ENCODE data around the gene SLC16A4. TPM values are rescaled to one million over a fixed set of nuclear protein-coding genes. Genes with fewer than 3 reads are reported as not detected.

The SLC16A4 gene
- total and polyA plus RNA-seq, 2 donors from 2014 or later, result 51.8 to 53.1 TPM

DNA sequence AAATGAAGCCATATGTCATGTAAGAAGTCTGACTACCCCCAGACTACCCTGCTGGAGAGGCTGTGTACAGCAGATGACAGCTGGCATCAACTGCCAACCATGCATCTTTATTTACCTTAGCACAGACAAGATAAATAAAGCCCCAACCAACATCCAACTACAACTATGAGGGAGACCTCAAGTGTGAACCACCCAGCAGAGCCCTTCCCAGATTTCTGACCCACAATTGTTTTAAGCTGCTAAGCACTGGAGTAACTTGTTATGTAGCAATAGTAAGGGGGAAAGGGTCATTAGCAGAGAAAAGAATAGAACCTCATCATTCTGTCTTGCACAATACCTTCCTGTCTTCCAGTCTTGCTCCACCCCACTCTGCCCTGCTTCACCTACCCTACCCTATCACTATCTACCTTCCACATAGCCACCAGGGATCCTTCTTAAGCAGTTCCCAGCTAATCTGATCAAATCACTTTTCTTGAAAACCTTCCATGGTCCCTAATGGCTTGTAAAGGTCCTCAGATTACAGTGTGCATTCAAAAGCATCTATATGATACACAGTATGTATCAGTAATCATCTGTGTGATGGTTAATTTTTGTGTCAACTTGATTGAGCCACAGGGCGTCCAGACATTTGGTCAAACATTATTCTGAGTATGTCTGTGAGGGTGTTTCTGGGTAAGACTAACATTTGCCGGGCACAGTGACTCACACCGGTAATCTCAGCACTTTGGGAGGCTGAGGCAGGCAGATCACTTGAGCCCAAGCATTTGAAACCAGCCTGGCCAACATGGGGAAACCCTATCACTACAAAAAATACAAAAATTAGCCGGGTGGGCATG is 71.3 kb downstream of the SLC16A4 start:
- Histone ChIP-seq H3K9me3 (ENCODE audit: control insufficient read depth in 2 of 3, insufficient read depth in 1 of 3, low read length in 3 of 3) (peaks cover 0 to 3% (median 0%) of the 10 kb centered on the region in 3 donors), H3K27ac (ENCODE audit: low read depth in 2 of 2, low read length in 2 of 2) (no peak overlapping the region), H3K4me3 (ENCODE audit: low read length in 3 of 3) (no peak overlapping the region), H3K27me3 (ENCODE audit: control insufficient read depth, insufficient read depth, low read length) (no peaks in the 10 kb centered on the region), H3K36me3 (ENCODE audit: control insufficient read depth in 2 of 3, insufficient read depth in 3 of 3, low read length in 3 of 3) (no peaks in the 10 kb centered on the region), H3K9ac (ENCODE audit: low read length in 3 of 3) (no peak overlapping the region), H3K4me1 (ENCODE audit: control insufficient read depth in 2 of 3, insufficient read depth in 2 of 3, low read depth in 1 of 3, low read length in 3 of 3) (no peaks in the 10 kb centered on the region)
- FAIRE-seq (no peak), DNase-seq (no peak)
- intact Hi-C loops (cut with DNase I), result no loop called here
- TF ChIP-seq, protein P1, sequence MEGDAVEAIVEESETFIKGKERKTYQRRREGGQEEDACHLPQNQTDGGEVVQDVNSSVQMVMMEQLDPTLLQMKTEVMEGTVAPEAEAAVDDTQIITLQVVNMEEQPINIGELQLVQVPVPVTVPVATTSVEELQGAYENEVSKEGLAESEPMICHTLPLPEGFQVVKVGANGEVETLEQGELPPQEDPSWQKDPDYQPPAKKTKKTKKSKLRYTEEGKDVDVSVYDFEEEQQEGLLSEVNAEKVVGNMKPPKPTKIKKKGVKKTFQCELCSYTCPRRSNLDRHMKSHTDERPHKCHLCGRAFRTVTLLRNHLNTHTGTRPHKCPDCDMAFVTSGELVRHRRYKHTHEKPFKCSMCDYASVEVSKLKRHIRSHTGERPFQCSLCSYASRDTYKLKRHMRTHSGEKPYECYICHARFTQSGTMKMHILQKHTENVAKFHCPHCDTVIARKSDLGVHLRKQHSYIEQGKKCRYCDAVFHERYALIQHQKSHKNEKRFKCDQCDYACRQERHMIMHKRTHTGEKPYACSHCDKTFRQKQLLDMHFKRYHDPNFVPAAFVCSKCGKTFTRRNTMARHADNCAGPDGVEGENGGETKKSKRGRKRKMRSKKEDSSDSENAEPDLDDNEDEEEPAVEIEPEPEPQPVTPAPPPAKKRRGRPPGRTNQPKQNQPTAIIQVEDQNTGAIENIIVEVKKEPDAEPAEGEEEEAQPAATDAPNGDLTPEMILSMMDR (IDR thresholded peaks at IDR 0.05; ENCODE audit: borderline replicate concordance, extremely low read depth, insufficient read depth), result no peak

DNA sequence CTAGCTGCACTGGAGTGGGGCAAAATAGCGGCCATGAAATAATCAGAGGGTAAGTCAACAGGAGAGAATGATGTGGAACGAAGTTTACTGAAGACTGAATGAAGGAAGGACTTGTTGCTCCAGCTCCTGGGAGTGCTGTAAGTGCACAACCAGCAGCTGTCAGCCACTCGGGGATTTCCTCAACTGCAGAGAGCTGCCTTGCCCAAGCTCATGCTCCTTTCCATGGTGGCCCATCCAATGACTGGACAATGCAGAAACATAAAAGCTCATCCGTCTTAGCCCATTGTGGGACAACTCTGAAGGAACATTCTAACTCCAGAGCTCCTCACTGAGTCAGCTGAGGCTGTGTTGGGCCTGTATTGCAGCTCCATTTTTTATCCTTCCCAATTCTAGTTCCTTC is 72.8 kb downstream of the SLC16A4 start:
- FAIRE-seq (no peak), DNase-seq (no peak)
- TF ChIP-seq, protein P1 (IDR thresholded peaks at IDR 0.05; ENCODE audit: borderline replicate concordance, extremely low read depth, insufficient read depth), result no peak
- Histone ChIP-seq H3K27ac (ENCODE audit: low read depth in 2 of 2, low read length in 2 of 2) (no peak overlapping the region), H3K4me1 (ENCODE audit: control insufficient read depth in 2 of 3, insufficient read depth in 2 of 3, low read depth in 1 of 3, low read length in 3 of 3) (no peaks in the 10 kb centered on the region), H3K27me3 (ENCODE audit: control insufficient read depth, insufficient read depth, low read length) (no peaks in the 10 kb centered on the region), H3K4me3 (ENCODE audit: low read length in 3 of 3) (no peak overlapping the region), H3K36me3 (ENCODE audit: control insufficient read depth in 2 of 3, insufficient read depth in 3 of 3, low read length in 3 of 3) (no peaks in the 10 kb centered on the region), H3K9ac (ENCODE audit: low read length in 3 of 3) (no peak overlapping the region), H3K9me3 (ENCODE audit: control insufficient read depth in 2 of 3, insufficient read depth in 1 of 3, low read length in 3 of 3) (peaks cover 0 to 3% (median 0%) of the 10 kb centered on the region in 3 donors)
- intact Hi-C loops (cut with DNase I), result no loop called here

DNA sequence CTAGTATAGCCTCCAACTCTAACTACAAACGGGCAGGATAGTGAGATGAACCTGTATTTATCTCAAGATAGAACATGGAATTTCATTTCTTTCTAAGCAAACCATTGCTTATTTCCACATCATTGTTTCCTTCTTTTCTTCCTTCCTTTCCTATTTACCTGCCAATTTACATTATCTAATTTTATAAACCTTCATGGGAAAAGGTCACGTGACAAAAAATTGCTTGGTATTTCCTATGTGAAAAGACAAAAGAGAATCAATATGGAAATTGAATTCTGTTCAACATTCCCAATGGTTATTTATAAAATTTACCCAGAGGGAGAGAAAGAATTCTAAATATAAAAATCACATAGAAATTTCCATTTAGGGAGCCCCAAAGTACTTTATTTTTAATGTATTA is 74.1 kb downstream of the SLC16A4 start:
- FAIRE-seq, result no peak
- Histone ChIP-seq H3K27ac (ENCODE audit: low read depth in 2 of 2, low read length in 2 of 2) (no peak overlapping the region), H3K36me3 (ENCODE audit: control insufficient read depth in 2 of 3, insufficient read depth in 3 of 3, low read length in 3 of 3) (no peaks in the 10 kb centered on the region), H3K9ac (ENCODE audit: low read length in 3 of 3) (no peak overlapping the region), H3K27me3 (ENCODE audit: control insufficient read depth, insufficient read depth, low read length) (no peaks in the 10 kb centered on the region), H3K4me3 (ENCODE audit: low read length in 3 of 3) (no peak overlapping the region), H3K4me1 (ENCODE audit: control insufficient read depth in 2 of 3, insufficient read depth in 2 of 3, low read depth in 1 of 3, low read length in 3 of 3) (no peaks in the 10 kb centered on the region), H3K9me3 (ENCODE audit: control insufficient read depth in 2 of 3, insufficient read depth in 1 of 3, low read length in 3 of 3) (peaks cover 0 to 3% (median 0%) of the 10 kb centered on the region in 3 donors)
- intact Hi-C loops (cut with DNase I), result no loop called here
- TF ChIP-seq, protein P1 (IDR thresholded peaks at IDR 0.05; ENCODE audit: borderline replicate concordance, extremely low read depth, insufficient read depth), result no peak
- DNase-seq, result no peak

Other genes with a start within 250 kb of the SLC16A4 start
- 2.3 TPM for gene SLC6A17, start 240.5 kb downstream of the SLC16A4 start, total RNA-seq
- gene SLC6A17, start 240.5 kb downstream of the SLC16A4 start, polyA plus RNA-seq (ENCODE audit: insufficient read depth, low read depth, low replicate concordance), result 1.7 TPM
- 52.9 TPM for gene KCNC4, start 180.7 kb downstream of the SLC16A4 start, total RNA-seq
- gene KCNC4, start 180.7 kb downstream of the SLC16A4 start, polyA plus RNA-seq (ENCODE audit: insufficient read depth, low read depth, low replicate concordance), result 12.9 TPM
- gene RBM15, start 51.6 kb downstream of the SLC16A4 start, total RNA-seq, result 27.8 TPM
- 2.2 TPM for gene RBM15, start 51.6 kb downstream of the SLC16A4 start, polyA plus RNA-seq (ENCODE audit: insufficient read depth, low read depth, low replicate concordance)
- 183 TPM for gene LAMTOR5, start 16.7 kb upstream of the SLC16A4 start, total RNA-seq
- 600 TPM for gene LAMTOR5, start 16.7 kb upstream of the SLC16A4 start, polyA plus RNA-seq (ENCODE audit: insufficient read depth, low read depth, low replicate concordance)
- not detected for gene PROK1, start 60.1 kb upstream of the SLC16A4 start, total RNA-seq
- not detected for gene PROK1, start 60.1 kb upstream of the SLC16A4 start, polyA plus RNA-seq (ENCODE audit: insufficient read depth, low read depth, low replicate concordance)
- gene KCNA10, start 128.1 kb upstream of the SLC16A4 start, total RNA-seq, result not detected
- gene KCNA10, start 128.1 kb upstream of the SLC16A4 start, polyA plus RNA-seq (ENCODE audit: insufficient read depth, low read depth, low replicate concordance), result not detected
- gene KCNA2, start 215.3 kb upstream of the SLC16A4 start, total RNA-seq, result 1.3 TPM
- gene KCNA2, start 215.3 kb upstream of the SLC16A4 start, polyA plus RNA-seq (ENCODE audit: insufficient read depth, low read depth, low replicate concordance), result 0.09 TPM

Measured in kidney (tissue), 14 donors.